ENCODE data around the gene TNRC6A.

The TNRC6A gene

GRCh38 chr16:24692854-24693253 lies 36.6 kb upstream of the TNRC6A start:
- Histone ChIP-seq H3K27ac (no peak overlapping the region), H4K20me1 (ENCODE audit: insufficient read depth) (no peaks in the 10 kb centered on the region), H3K4me1 (ENCODE audit: low read depth, poor library complexity, severe bottlenecking) (no peaks in the 10 kb centered on the region), H3K9ac (no peak overlapping the region), H3K79me2 (ENCODE audit: insufficient read depth, low read depth) (no peaks in the 10 kb centered on the region), H2AFZ (ENCODE audit: low read depth) (no peak overlapping the region), H3K27me3 (ENCODE audit: insufficient read depth, low read depth) (no peaks in the 10 kb centered on the region), H3K4me3 (IDR thresholded peaks at IDR 0.05; ENCODE audit: insufficient read depth, low read depth, low read length) (no peak overlapping the region), H3K36me3 (ENCODE audit: insufficient read depth) (no peaks in the 10 kb centered on the region), H3K4me2 (no peak overlapping the region)
- TF ChIP-seq, protein P1, sequence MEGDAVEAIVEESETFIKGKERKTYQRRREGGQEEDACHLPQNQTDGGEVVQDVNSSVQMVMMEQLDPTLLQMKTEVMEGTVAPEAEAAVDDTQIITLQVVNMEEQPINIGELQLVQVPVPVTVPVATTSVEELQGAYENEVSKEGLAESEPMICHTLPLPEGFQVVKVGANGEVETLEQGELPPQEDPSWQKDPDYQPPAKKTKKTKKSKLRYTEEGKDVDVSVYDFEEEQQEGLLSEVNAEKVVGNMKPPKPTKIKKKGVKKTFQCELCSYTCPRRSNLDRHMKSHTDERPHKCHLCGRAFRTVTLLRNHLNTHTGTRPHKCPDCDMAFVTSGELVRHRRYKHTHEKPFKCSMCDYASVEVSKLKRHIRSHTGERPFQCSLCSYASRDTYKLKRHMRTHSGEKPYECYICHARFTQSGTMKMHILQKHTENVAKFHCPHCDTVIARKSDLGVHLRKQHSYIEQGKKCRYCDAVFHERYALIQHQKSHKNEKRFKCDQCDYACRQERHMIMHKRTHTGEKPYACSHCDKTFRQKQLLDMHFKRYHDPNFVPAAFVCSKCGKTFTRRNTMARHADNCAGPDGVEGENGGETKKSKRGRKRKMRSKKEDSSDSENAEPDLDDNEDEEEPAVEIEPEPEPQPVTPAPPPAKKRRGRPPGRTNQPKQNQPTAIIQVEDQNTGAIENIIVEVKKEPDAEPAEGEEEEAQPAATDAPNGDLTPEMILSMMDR (conservative IDR thresholded peaks at IDR 0.05; ENCODE audit: low read depth, low read length): no peak

- no peak overlapping the region for H3K4me3 ChIP-seq (IDR thresholded peaks at IDR 0.05; ENCODE audit: insufficient read depth, low read depth, low read length)
- no peaks in the 10 kb centered on the region for H3K79me2 ChIP-seq (ENCODE audit: insufficient read depth, low read depth)
- H2AFZ ChIP-seq (ENCODE audit: low read depth): no peak overlapping the region
- no peaks in the 10 kb centered on the region for H3K36me3 ChIP-seq (ENCODE audit: insufficient read depth)
- no peak overlapping the region for H3K27ac ChIP-seq
- no peak overlapping the region for H3K9ac ChIP-seq
- TF ChIP-seq, protein P1 (conservative IDR thresholded peaks at IDR 0.05; ENCODE audit: low read depth, low read length): no peak
- H3K4me1 ChIP-seq (ENCODE audit: low read depth, poor library complexity, severe bottlenecking): no peaks in the 10 kb centered on the region
- no peak overlapping the region for H3K4me2 ChIP-seq
- no peaks in the 10 kb centered on the region for H3K27me3 ChIP-seq (ENCODE audit: insufficient read depth, low read depth)
- H4K20me1 ChIP-seq (ENCODE audit: insufficient read depth): no peaks in the 10 kb centered on the region
Measured at GRCh38 chr16:24694931-24695330, 34.5 kb upstream of the TNRC6A start.

DNA sequence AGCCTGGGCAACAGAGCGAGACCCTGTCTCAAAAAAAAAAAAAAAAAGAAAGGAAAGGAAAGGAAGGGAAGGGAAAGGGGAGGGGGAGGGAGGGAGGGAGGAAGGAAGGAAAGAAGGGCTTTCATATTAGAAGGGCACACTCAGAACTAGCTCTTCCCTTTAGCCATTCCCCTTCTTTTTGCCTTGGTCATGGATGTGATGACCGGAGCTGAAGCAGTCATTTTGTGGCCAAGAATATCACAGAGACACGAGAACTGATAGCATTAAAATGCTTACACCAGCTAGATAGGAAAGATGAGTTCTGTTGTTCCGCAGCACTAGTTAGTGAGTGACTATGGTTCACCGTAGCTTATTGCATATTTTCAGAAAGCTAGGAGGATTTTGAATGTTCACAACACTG lies 32.8 kb upstream of the TNRC6A start:
- H3K27ac ChIP-seq: no peak overlapping the region
- H3K4me2 ChIP-seq: no peak overlapping the region
- H3K79me2 ChIP-seq (ENCODE audit: insufficient read depth, low read depth): no peaks in the 10 kb centered on the region
- H2AFZ ChIP-seq (ENCODE audit: low read depth): no peak overlapping the region
- H3K27me3 ChIP-seq (ENCODE audit: insufficient read depth, low read depth): no peaks in the 10 kb centered on the region
- no peaks in the 10 kb centered on the region for H3K4me1 ChIP-seq (ENCODE audit: low read depth, poor library complexity, severe bottlenecking)
- no peaks in the 10 kb centered on the region for H4K20me1 ChIP-seq (ENCODE audit: insufficient read depth)
- TF ChIP-seq, protein P1 (conservative IDR thresholded peaks at IDR 0.05; ENCODE audit: low read depth, low read length): no peak
- no peaks in the 10 kb centered on the region for H3K36me3 ChIP-seq (ENCODE audit: insufficient read depth)
- no peak overlapping the region for H3K9ac ChIP-seq
- no peak overlapping the region for H3K4me3 ChIP-seq (IDR thresholded peaks at IDR 0.05; ENCODE audit: insufficient read depth, low read depth, low read length)

GRCh38 chr16:24698308-24698707 lies 31.1 kb upstream of the TNRC6A start:
- H4K20me1 ChIP-seq (ENCODE audit: insufficient read depth): no peaks in the 10 kb centered on the region
- H3K4me3 ChIP-seq (IDR thresholded peaks at IDR 0.05; ENCODE audit: insufficient read depth, low read depth, low read length): no peak overlapping the region
- no peaks in the 10 kb centered on the region for H3K79me2 ChIP-seq (ENCODE audit: insufficient read depth, low read depth)
- no peaks in the 10 kb centered on the region for H3K4me1 ChIP-seq (ENCODE audit: low read depth, poor library complexity, severe bottlenecking)
- no peak overlapping the region for H3K27ac ChIP-seq
- TF ChIP-seq, protein P1 (conservative IDR thresholded peaks at IDR 0.05; ENCODE audit: low read depth, low read length): no peak
- H3K36me3 ChIP-seq (ENCODE audit: insufficient read depth): no peaks in the 10 kb centered on the region
- no peak overlapping the region for H3K9ac ChIP-seq
- no peaks in the 10 kb centered on the region for H3K27me3 ChIP-seq (ENCODE audit: insufficient read depth, low read depth)
- no peak overlapping the region for H3K4me2 ChIP-seq
- no peak overlapping the region for H2AFZ ChIP-seq (ENCODE audit: low read depth)
